Activated B cell treated with CpG ODN at 0.5 μM for 24 hours (primary cell): ENCODE results near the gene MRPL20. TPM values are rescaled to one million over a fixed set of nuclear protein-coding genes. Genes with fewer than 3 reads are reported as not detected.

Experiments used
- ATAC-seq: fragments of 200-7000 bp; cut with Tn5 transposase; one replicate; pipeline ENCODE4 v1.10.0; 2021; ENCODE audit warnings: low read depth, mild to moderate bottlenecking, moderate library complexity
- CTCF ChIA-PET: fragments of 350-600 bp; sonication (Branson Sonifier 250); formaldehyde crosslinking; loops from one replicate; lab custom pipeline; 2021; ENCODE audit warnings: antibody characterized with exemption; lab: Charles Lee
- POLR2A ChIA-PET: fragments of 350-600 bp; sonication (Branson Sonifier 250); formaldehyde crosslinking; loops from one replicate; lab custom pipeline; 2021; ENCODE audit warnings: antibody characterized with exemption; lab: Charles Lee
- DNase-seq: peaks from one replicate; pipeline ENCODE4 v3.0.0; 2022
- H3K27ac Mint-ChIP-seq: one replicate; pipeline ENCODE4 v1.8.0; 2020; ENCODE audit warnings: mixed read lengths
- H3K27me3 Mint-ChIP-seq: one replicate; pipeline ENCODE4 v1.8.0; 2021; ENCODE audit warnings: mixed read lengths
- H3K36me3 Mint-ChIP-seq: one replicate; pipeline ENCODE4 v1.8.0; 2021; ENCODE audit warnings: low read depth, mixed read lengths
- H3K4me1 Mint-ChIP-seq: one replicate; pipeline ENCODE4 v1.8.0; 2021; ENCODE audit warnings: mixed read lengths
- H3K4me3 Mint-ChIP-seq: one replicate; pipeline ENCODE4 v1.8.0; 2020; ENCODE audit warnings: mild to moderate bottlenecking, mixed read lengths
- H3K9me3 Mint-ChIP-seq: one replicate; pipeline ENCODE4 v1.8.0; 2020; ENCODE audit warnings: mixed read lengths
- CTCF ChIP-seq: fragments of 200-600 bp; IDR thresholded peaks from one replicate; pipeline ENCODE4 v1.8.0; 2022; ENCODE audit warnings: antibody characterized with exemption, mild to moderate bottlenecking
- intact Hi-C: fragments of 100-400 bp; cut with micrococcal nuclease; formaldehyde crosslinking; loops from one replicate; pipeline ENCODE4 v1.15.1; 2024
- total RNA-seq: library from RNA; stranded (reverse); gene quantifications from 2 replicates; pipeline ENCODE4 v1.2.3, GENCODE V29; 2022

MRPL20 gene
- total RNA-seq, 1 donor from 2014 or later, result 136 TPM

- no peak for TF ChIP-seq CTCF
- Mint-ChIP-seq H3K4me1 (peaks cover 4% of the 10 kb centered on the region), H3K27ac (no peak overlapping the region), H3K4me3 (no peak overlapping the region), H3K9me3 (no peaks in the 10 kb centered on the region), H3K36me3 (no peaks in the 10 kb centered on the region), H3K27me3 (no peaks in the 10 kb centered on the region)
- intact Hi-C loops, result no loop called here
- ATAC-seq (no peak), DNase-seq (no peak)
- CTCF ChIA-PET, result no interaction called here
- POLR2A ChIA-PET, result no interaction called here
Observed at GRCh38 chr1:1367315-1367714, 39.8 kb downstream of the MRPL20 start.

GRCh38 chr1:1366699-1367066 is 40.4 kb downstream of the MRPL20 start:
- POLR2A ChIA-PET, result no interaction called here

GRCh38 chr1:1365875-1366698 is 41.0 kb downstream of the MRPL20 start:
- ChIA-PET POLR2A (interaction anchor here (0.6 kb wide), 1 partner anchor 63 kb away, joined by 3 read pairs; no protein-coding TSS in a partner anchor), CTCF (no interaction called here)
- H3K36me3 Mint-ChIP-seq, result no peaks in the 10 kb centered on the region
- no peak overlapping the region for H3K27ac Mint-ChIP-seq
- intact Hi-C loops, result no loop called here
- ATAC-seq, result no peak
- H3K4me3 Mint-ChIP-seq, result no peak overlapping the region
- no peak for DNase-seq
- TF ChIP-seq CTCF, result no peak
- H3K27me3 Mint-ChIP-seq, result peaks cover 4% of the 10 kb centered on the region
- no peaks in the 10 kb centered on the region for H3K9me3 Mint-ChIP-seq
- no peaks in the 10 kb centered on the region for H3K4me1 Mint-ChIP-seq

More at GRCh38 chr1:1366699-1367066, 40.4 kb downstream of the MRPL20 start:
- DNase-seq, result no peak
- H3K4me1 Mint-ChIP-seq, result no peaks in the 10 kb centered on the region
- no peak for TF ChIP-seq CTCF
- no peaks in the 10 kb centered on the region for H3K36me3 Mint-ChIP-seq
- H3K9me3 Mint-ChIP-seq, result no peaks in the 10 kb centered on the region
- H3K27ac Mint-ChIP-seq, result no peak overlapping the region
- no peak for ATAC-seq
- peaks cover 4% of the 10 kb centered on the region for H3K27me3 Mint-ChIP-seq
- no peak overlapping the region for H3K4me3 Mint-ChIP-seq
- intact Hi-C loops, result no loop called here
- CTCF ChIA-PET, result no interaction called here

GRCh38 chr1:1364266-1364665 is 42.8 kb downstream of the MRPL20 start:
- ChIA-PET POLR2A (no interaction called here), CTCF (no interaction called here)
- DNase-seq (no peak), ATAC-seq (no peak)
- H3K9me3 Mint-ChIP-seq, result no peaks in the 10 kb centered on the region
- no peaks in the 10 kb centered on the region for H3K36me3 Mint-ChIP-seq
- TF ChIP-seq CTCF, result no peak
- no peak overlapping the region for H3K27ac Mint-ChIP-seq
- intact Hi-C loops, result no loop called here
- peaks cover 11% of the 10 kb centered on the region for H3K27me3 Mint-ChIP-seq
- H3K4me1 Mint-ChIP-seq, result peaks cover 2% of the 10 kb centered on the region
- H3K4me3 Mint-ChIP-seq, result no peak overlapping the region

- TF ChIP-seq CTCF, result no peak
- ChIA-PET POLR2A (no interaction called here), CTCF (no interaction called here)
- no peak overlapping the region for H3K27ac Mint-ChIP-seq
- H3K27me3 Mint-ChIP-seq, result peaks cover 16% of the 10 kb centered on the region
- no peaks in the 10 kb centered on the region for H3K9me3 Mint-ChIP-seq
- intact Hi-C loops, result no loop called here
- no peak for ATAC-seq
- no peaks in the 10 kb centered on the region for H3K36me3 Mint-ChIP-seq
- H3K4me3 Mint-ChIP-seq, result no peak overlapping the region
- H3K4me1 Mint-ChIP-seq, result peaks cover 4% of the 10 kb centered on the region
- DNase-seq, result no peak
Observed at GRCh38 chr1:1361982-1362423, 45.1 kb downstream of the MRPL20 start.
